ENCODE data around the gene WT1.
"Not testable (repeated sequence)": the region's sequence is repeated elsewhere in the genome, so short reads cannot be mapped to it uniquely, and the experiment has no call there.

WT1 gene

GRCh38 chr11:32385998-32386397, 49.3 kb downstream of the WT1 start:
- peak; percentile 52 for DNase-seq

GRCh38 chr11:32382339-32383049, 52.8 kb downstream of the WT1 start:
- DNase-seq = no peak

DNA sequence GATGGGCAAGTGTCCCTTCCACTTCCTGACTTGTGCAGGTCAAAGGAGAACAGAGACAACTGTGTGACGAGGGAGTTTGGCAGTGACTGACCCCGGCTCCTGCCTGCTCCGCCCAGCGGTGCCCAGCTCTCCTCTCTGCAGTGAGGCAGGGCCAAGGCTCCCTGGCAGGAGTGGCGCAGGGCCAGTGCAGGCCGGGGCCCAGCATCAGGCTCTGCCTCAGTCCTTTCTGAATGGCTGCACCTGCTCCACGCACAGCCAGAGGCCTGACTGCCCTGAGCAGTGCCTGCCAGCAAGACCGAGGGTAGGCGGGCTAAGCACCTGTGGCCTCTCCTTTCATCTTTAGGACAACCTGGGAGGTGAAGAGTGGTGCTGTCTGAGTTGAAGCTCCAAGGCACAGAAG, 54.2 kb downstream of the WT1 start:
- no peak for DNase-seq

DNA sequence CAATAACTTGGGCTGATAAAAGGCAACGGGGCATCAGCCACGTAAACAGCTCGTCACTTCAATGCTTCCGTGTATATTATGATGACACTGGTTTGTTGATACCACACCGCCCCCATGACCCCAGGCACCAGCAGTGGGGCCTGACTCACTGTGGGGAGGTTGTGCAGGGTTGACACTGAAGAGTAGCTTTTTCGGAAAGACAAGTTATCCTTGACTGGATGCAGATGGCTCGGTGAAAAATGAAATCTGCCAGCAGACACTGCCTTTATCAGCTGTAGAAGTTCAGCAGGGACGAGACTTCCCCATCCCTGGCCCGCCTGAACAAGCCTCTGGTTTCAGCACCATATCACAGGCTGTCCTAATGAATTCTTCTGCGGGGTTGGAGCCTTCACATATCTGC, 55.6 kb downstream of the WT1 start:
- DNase-seq = no peak

- no peak for DNase-seq
These were observed 59.5 kb downstream of the WT1 start for GRCh38 chr11:32375826-32376225.

GRCh38 chr11:32374261-32374711, 61.1 kb downstream of the WT1 start:
- peak; percentile 67 for DNase-seq

GRCh38 chr11:32369987-32370386, 65.4 kb downstream of the WT1 start:
- not testable (repeated sequence) for DNase-seq

GRCh38 chr11:32366666-32367065, 68.7 kb downstream of the WT1 start:
- DNase-seq = no peak

DNA sequence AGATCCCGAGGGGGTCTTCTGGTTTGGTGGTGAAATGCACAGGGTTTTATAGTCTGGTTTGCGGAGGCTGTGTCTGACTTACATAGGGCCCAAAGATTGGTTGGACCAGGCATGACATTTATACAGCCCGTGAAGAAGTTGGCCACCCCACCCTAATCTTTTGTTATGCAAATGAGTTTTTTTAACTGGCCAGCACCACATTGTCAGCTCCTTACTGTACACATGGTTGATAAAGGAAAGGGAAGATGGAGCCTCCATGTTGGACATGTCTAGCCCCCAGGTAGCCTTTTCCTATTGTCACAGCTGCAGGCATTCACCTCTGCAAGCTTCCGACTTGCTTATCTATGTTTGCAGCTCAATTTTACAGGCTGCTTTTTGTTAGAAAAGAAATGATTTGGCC, 70.1 kb downstream of the WT1 start:
- no peak for DNase-seq

GRCh38 chr11:32358729-32359128, 76.6 kb downstream of the WT1 start:
- peak; percentile 94 for DNase-seq

DNA sequence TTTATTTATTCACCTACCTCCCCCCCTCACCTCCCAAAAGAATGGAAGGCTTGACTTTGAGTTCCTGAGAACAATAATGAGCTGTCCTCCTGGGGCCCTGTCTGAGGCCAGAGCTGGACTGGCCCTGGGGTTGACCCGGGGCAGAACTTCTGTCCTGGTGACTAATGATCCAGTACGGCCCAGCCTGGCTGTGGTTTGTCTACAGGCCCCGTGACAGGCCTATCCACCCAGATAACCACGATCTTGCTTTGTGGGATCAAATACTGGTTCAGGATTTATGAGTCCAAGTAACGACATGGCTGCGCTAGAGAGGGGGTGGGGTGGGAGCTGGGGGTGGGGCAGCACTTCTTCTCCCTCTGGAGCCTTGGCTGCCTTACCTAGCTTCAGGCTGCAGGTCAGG, 81.5 kb downstream of the WT1 start:
- DNase-seq = no peak

GRCh38 chr11:32348502-32348901, 86.8 kb downstream of the WT1 start:
- no peak for DNase-seq

GRCh38 chr11:32344946-32345345, 90.4 kb downstream of the WT1 start:
- no peak for DNase-seq

- DNase-seq = no peak
These were observed 91.9 kb downstream of the WT1 start for GRCh38 chr11:32343325-32344008.

- no peak for DNase-seq
These were observed 93.4 kb downstream of the WT1 start for GRCh38 chr11:32341620-32342613.

- no peak for DNase-seq
These were observed 95.2 kb downstream of the WT1 start for GRCh38 chr11:32340181-32340580.

Data from NCI-H82 (cell line).